AML-193 (cell line): ENCODE data around the gene ST3GAL6.

Source experiments
- DNase-seq, 2 experiments: peaks; one replicate each; lab custom pipeline; 2025; lab: John Stamatoyannopoulos, UW

ST3GAL6 gene

DNA sequence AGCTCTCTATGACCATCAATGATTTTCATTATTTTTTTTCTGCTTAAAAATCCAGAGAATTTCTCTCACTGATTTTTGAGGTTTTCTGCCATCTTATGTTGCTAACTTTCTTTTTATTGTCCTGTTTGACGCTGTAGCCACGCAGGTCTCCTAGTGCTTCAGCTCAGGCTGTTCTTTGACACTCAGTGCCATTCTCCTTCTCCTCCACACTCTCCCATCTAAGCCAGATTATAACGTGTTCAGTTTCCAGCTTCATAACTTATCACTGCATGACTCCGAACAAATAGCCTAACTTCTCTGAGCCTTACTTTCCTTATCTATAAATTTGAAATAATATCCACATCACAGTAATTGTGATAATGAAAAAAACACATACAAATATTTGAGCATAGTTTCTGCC, 22.8 kb upstream of the ST3GAL6 start:
- no peak for DNase-seq

- no peak for DNase-seq
Observed at GRCh38 chr3:98741121-98741716, 21.9 kb upstream of the ST3GAL6 start.

GRCh38 chr3:98743071-98743470, 20.1 kb upstream of the ST3GAL6 start:
- DNase-seq = no peak

GRCh38 chr3:98744283-98744682, 18.9 kb upstream of the ST3GAL6 start:
- peak; percentile 15 to 29 for DNase-seq

DNA sequence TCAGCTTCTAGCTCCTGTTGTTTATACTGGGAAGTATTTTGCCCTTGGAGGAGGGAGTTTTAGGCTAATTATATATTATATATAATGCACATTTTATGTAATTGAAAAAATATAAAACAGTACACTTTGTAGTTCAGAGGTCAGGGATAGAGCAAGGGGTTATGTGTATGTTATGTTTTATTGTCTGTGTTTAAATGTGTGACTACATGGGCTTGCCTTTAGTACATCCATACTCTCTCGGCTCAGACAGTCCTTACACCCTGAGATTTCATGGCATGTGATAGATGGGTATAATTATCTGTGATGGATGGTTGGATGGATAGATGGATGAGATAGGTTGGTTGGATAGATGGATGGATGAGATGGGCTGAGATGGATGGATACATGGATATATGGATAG, 17.4 kb upstream of the ST3GAL6 start:
- no peak for DNase-seq

DNA sequence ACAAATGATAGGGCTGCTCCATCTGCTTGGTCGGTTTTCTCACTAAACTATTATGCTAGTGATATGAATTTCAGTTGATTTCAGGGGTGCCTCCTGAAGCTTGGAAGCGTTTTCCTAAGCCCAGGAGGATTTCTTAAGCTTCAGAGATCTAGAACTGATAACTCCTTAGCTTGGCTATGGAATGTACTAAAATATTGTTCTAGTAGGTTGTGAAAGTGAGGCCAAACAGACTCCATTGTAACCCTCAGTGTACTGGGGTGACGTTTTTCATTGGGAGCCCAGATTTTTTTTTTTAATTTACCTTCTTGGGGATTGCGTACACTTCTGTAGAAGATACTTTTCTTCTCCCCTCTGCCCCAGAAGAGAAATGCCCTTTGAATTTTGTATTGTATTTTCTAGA, 17.0 kb upstream of the ST3GAL6 start:
- DNase-seq = no peak

DNA sequence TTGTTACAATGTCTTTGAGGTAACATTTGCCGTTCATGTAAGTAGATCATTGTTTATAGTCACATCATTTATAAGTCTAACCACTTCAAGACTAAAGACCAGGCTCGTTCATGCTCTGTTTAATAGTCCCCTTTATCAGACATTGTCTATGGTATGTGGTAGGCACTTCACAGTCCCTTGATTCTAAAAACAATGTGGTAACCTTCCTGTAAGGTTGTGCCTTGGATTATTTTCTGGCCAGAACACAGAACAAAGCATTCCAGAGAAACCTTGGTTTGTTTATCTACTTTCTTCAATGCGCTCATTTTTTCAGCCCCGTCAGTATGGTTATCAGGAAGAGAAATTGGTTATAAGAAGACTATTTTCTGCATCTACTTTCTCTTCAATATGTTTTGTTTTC, 16.3 kb upstream of the ST3GAL6 start:
- no peak for DNase-seq

GRCh38 chr3:98750276-98750919, 12.7 kb upstream of the ST3GAL6 start:
- no peak for DNase-seq

GRCh38 chr3:98754483-98754882, 8.7 kb upstream of the ST3GAL6 start:
- DNase-seq = no peak

GRCh38 chr3:98755601-98756000, 7.5 kb upstream of the ST3GAL6 start:
- DNase-seq = no peak

- DNase-seq = no peak
Observed at GRCh38 chr3:98759629-98760028, 3.5 kb upstream of the ST3GAL6 start.

- DNase-seq = peak; percentile 82 to 90
Observed at GRCh38 chr3:98761643-98762229, 1.4 kb upstream of the ST3GAL6 start.

- DNase-seq = no peak
Observed at GRCh38 chr3:98763819-98764418, 779 bp downstream of the ST3GAL6 start.

DNA sequence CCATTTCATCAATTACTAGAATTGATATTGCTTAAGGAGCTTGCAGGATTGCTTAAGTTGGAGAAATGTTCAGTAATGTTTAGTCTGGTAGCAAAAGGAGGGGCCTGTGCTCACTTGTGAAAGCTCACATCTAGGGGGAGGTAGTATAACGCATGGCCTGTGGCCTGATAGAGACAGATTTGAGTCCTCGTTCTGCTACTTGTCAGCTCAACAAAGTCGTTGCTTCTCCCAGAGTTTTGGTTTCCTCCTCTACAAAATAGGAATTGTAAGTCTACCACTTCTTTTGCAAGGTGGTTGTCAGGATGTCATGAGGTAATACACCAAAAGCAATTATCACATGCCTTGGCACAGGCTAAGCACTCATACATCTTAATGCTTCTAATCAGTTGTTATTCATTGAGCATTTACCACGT, 1.3 kb downstream of the ST3GAL6 start:
- DNase-seq = peak; percentile 95

DNA sequence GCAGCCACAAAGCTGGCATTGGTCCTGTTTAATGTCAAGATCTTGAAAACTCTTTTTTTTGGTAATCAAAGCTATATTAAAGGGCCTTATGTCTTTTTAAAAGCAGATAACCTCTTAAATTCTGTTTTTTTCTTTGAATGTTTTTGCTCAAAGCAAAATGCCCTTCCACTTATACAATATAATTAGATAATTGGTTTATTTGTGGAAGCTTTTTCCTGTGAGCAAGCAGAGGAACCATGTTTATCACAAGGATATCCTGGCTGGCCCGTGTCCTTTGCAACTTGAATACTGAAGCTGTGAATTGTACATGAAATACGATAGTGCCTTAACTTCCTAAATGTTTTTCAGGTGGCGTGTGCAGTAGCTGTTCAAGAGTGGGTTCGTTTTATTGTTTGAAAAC, 2.6 kb downstream of the ST3GAL6 start:
- DNase-seq = no peak

GRCh38 chr3:98766924-98767323, 3.8 kb downstream of the ST3GAL6 start:
- no peak for DNase-seq

GRCh38 chr3:98768961-98769360, 5.8 kb downstream of the ST3GAL6 start:
- no peak for DNase-seq

DNA sequence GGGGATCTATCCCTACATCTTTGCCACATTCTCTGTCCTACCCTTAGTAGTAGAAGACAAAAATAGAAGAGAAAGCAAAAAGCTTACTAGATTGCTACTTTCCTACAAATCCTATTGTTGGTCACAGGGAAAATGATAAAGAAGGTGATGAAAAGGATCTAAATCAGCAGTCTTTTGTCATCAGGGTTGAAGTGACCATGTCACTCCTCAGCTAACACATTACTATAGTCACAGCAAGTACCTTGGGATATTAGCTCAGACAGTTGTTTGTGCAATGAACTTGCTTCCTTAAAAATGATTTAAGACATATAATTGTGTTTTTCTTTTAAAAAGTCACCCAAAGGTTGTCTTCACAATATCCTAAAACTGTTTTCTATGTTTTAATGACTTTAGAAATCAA, 6.3 kb downstream of the ST3GAL6 start:
- DNase-seq = peak; percentile 56 to 62

- DNase-seq = no peak
Observed at GRCh38 chr3:98770261-98771039, 7.3 kb downstream of the ST3GAL6 start.

DNA sequence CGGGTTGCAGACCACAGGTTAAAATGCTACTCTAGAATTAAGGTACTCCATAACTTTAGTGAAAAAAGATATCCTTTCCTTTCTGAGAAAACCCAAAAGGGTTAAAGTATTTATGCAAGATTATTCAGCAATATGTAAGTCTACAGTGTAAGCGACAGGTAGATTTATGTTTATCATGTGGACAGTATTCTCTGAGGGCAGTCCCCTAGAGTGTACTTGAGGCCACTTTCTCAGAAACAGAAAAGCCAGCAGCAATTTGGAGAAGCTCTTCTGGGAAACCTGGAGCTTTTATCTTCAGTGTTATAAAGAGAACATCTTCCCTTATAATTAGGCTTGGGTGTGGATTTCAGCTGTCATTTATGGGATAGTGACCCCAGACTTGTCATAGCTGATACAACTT, 8.9 kb downstream of the ST3GAL6 start:
- no peak for DNase-seq

DNA sequence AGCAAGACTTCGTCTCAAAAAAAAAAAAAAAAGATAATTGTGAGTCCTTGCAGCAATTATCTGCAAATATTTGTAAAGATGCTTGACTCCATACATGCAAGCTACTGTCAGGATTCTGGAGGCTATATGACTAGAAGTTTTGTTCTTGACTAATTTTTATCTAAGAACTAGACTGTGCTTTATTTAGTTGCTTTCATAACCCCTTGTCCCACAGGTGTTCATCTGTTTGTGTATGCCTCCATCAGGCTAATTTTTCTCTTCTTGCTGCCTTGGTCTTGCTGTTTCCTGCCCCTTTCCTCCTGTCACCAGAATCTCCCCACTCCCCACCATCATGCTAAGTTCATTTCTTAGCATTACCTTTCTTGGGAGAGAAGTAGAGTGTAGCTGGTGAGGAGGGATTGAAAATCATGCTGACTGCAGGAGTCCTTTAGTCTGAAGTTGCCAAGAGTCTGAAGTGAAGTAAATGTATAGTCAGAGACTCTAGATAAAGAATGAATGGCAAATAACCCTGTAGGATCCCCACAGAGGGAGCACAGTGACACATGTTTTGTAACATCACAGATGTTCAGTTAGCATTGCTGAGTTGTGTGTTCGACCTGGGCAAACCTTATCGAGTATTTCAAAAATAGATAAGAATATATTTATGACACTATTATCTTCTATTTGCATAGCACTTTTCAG, 12.5 kb downstream of the ST3GAL6 start:
- DNase-seq = no peak

DNA sequence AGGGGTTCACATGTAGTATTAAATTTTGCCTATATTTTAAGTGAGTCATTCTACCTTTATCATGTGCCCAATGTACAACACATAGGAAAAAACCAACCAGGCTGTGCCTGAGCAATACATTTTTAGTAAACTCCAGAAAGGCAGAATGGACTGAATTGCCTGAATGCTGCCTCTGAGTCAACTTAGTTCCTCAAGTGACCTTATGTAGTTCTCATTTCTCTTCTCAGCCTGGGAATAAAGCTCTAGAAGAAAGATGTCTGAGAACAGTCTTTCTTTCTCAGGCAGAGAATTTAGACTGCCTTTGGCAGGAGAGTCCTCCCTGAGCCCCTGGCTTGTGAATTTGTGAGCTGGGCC, 13.0 kb downstream of the ST3GAL6 start:
- no peak for DNase-seq
